HepG2 (cell line): Measurements from ENCODE around the gene TMCC1. TPM values are rescaled to one million over a fixed set of nuclear protein-coding genes. Genes with fewer than 3 reads are reported as not detected.

Experiments
- ASH2L ChIP-seq: fragments of 300-600, 200-600 bp; sonication (generic); IDR thresholded peaks from 2 replicates; pipeline ENCODE4 v1.7.0; 2017; ENCODE audit warnings: low read depth, mild to moderate bottlenecking, moderate library complexity, mixed read lengths, low read length; ENCODE audit not compliant: insufficient read length
- DNMT3B ChIP-seq: conservative IDR thresholded peaks from 2 replicates; pipeline ENCODE4 v1.6.1; 2016; ENCODE audit warnings: missing biosample characterization, control low read depth
- HDAC2 ChIP-seq: sonication (generic); formaldehyde crosslinking; IDR thresholded peaks from 2 replicates; pipeline ENCODE4 v1.4.0; 2020; ENCODE audit warnings: missing genetic modification reagents
- ISL2 ChIP-seq: sonication (generic); formaldehyde crosslinking; IDR thresholded peaks from 2 replicates; pipeline ENCODE4 v1.5.0; 2020; ENCODE audit warnings: missing genetic modification reagents
- NAIF1 ChIP-seq: sonication (generic); formaldehyde crosslinking; IDR thresholded peaks from 2 replicates; pipeline ENCODE4 v1.5.0; 2020; ENCODE audit warnings: mild to moderate bottlenecking, missing genetic modification reagents, borderline replicate concordance
- NCOR1 ChIP-seq: fragments of 200-600 bp; sonication (generic); IDR thresholded peaks from 2 replicates; pipeline ENCODE4 v1.7.0; 2017; ENCODE audit warnings: antibody characterized with exemption, low read length, borderline replicate concordance
- PLRG1 ChIP-seq: fragments of 450-650 bp; conservative IDR thresholded peaks from 2 replicates; pipeline ENCODE4 v1.6.1; 2016
- RBM22 ChIP-seq: fragments of 200-400 bp; formaldehyde crosslinking; optimal IDR thresholded peaks from 2 replicates; pipeline ENCODE3; 2017; ENCODE audit warnings: mild to moderate bottlenecking, low read length, moderate library complexity
- RFX3 ChIP-seq: IDR thresholded peaks from 2 replicates; pipeline ENCODE4 v1.6.1; 2016; ENCODE audit warnings: missing biosample characterization, missing genetic modification reagents
- SOX13 ChIP-seq, 3 experiments: fragments of 450-650 bp in 1 of 3; sonication (generic) in 1 of 3; formaldehyde crosslinking in 1 of 3; IDR thresholded peaks in 2 of 3; conservative IDR thresholded peaks in 1 of 3; 2 replicates each; pipeline versions ENCODE4 v1.5.0 to v1.6.1; 2016 to 2020; ENCODE audit warnings: antibody characterized with exemption in 1 of 3, mild to moderate bottlenecking in 1 of 3, missing compliant biosample characterization in 1 of 3, missing genetic modification reagents in 1 of 3, moderate library complexity in 1 of 3
- ZEB1 ChIP-seq: IDR thresholded peaks from 2 replicates; pipeline ENCODE4 v1.6.1; 2012; ENCODE audit warnings: mild to moderate bottlenecking, low read depth, inconsistent platforms; ENCODE audit not compliant: insufficient replicate concordance
- ZMYM3 ChIP-seq: sonication (generic); formaldehyde crosslinking; IDR thresholded peaks from 2 replicates; pipeline ENCODE4 v1.5.1; 2020; ENCODE audit warnings: mild to moderate bottlenecking, missing genetic modification reagents
- ZNF496 ChIP-seq: sonication (generic); formaldehyde crosslinking; IDR thresholded peaks from 2 replicates; pipeline ENCODE4 v1.8.1; 2023; ENCODE audit warnings: mild to moderate bottlenecking, moderate library complexity, missing genetic modification reagents; ENCODE audit not compliant: insufficient replicate concordance
- ZNF589 ChIP-seq: sonication (generic); formaldehyde crosslinking; conservative IDR thresholded peaks from 2 replicates; pipeline ENCODE4 v1.8.0; 2022; ENCODE audit warnings: mild to moderate bottlenecking, moderate library complexity, missing genetic modification reagents
- ZNF768 ChIP-seq: sonication (generic); formaldehyde crosslinking; IDR thresholded peaks from 2 replicates; pipeline ENCODE4 v1.4.0; 2020; ENCODE audit warnings: missing genetic modification reagents
- polyA plus RNA-seq, 8 experiments: library from polyadenylated mRNA; depleted of rRNA in 3 of 8; stranded (reverse) in 7 of 8; unstranded in 1 of 8; fragments of >200 nt; fragmentation: Illumina TruSeq in 4 of 8; extraction: Trizol in 4 of 8; gene quantifications; 2 replicates each; pipeline versions ENCODE4 v1.2.1 to v1.2.3, GENCODE V29; 2011 to 2016; ENCODE audit warnings: low read depth in 4 of 8, missing spikeins in 1 of 8, mixed read lengths in 1 of 8; ENCODE audit not compliant: insufficient read depth in 1 of 8
- total RNA-seq, 5 experiments: library from RNA; depleted of rRNA; stranded (reverse); fragments of >200 nt; fragmentation: Illumina TruSeq; extraction: Trizol; gene quantifications; 2 replicates each; pipeline ENCODE4 v1.2.3, GENCODE V29; 2016; ENCODE audit warnings: low read depth in 1 of 5
- TF ChIP-seq, protein P1 (sequence below): sonication (generic); formaldehyde crosslinking; IDR thresholded peaks from 2 replicates; pipeline ENCODE4 v1.4.0; 2020; ENCODE audit warnings: mild to moderate bottlenecking, missing genetic modification reagents
- TF ChIP-seq, protein P2 (sequence below): sonication (generic); formaldehyde crosslinking; IDR thresholded peaks from 2 replicates; pipeline ENCODE4 v1.5.1; 2020; ENCODE audit warnings: mild to moderate bottlenecking, moderate library complexity, missing genetic modification reagents
- TF ChIP-seq, protein P3 (sequence below): sonication (generic); formaldehyde crosslinking; IDR thresholded peaks from 2 replicates; pipeline ENCODE4 v1.9.0; 2021; ENCODE audit warnings: missing genetic modification reagents, borderline replicate concordance
- TF ChIP-seq, protein P4 (sequence below), 2 experiments: sonication (generic) in 1 of 2; formaldehyde crosslinking in 1 of 2; IDR thresholded peaks; 2 replicates each; pipeline versions ENCODE4 v1.4.0 to v1.6.1; 2018 to 2020; ENCODE audit warnings: missing genetic modification reagents in 2 of 2, borderline replicate concordance in 1 of 2, low read depth in 1 of 2, mild to moderate bottlenecking in 1 of 2, missing biosample characterization in 1 of 2
- TF ChIP-seq, protein P5 (sequence below): sonication (generic); formaldehyde crosslinking; IDR thresholded peaks from 2 replicates; pipeline ENCODE4 v1.5.0; 2020; ENCODE audit warnings: mild to moderate bottlenecking, low read depth, missing genetic modification reagents, borderline replicate concordance

The TMCC1 gene
- total and polyA plus RNA-seq, 2 of the 13 experiments (the other 11 are each of a cell fraction or from before 2014, with no cell fraction given) = 12.1 to 264 TPM

DNA sequence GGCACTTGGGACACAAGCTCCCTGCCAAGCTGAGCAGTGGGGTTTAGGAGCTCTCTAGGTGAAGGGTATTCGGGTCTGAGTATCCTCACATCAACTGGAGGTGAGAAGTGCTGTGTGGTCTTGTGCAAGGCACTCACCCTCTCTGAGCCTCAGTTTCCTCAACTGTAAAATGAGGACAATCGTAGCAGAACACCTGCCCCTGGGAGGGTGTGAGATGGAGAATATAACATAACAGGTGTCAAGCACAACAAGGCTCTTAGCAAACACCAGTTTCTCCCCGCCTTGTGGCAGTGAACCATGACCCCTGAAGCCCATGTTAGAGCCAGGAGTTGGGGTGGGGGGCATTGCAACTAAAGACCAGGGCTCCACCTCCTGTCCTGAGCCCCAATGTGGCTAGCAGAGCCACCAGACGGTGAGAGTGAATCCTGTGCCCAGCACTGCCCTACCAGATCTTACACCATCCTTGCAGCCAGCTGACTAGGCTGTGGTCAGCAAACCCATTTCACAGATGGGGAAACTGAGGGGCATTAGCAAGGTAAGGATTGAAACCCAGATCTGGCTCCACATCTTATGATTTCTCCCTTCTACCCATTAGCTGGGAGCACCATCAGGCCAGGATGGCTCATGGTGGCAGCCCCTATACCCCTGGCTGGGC, 284.4 kb downstream of the TMCC1 start (continued):
- TF ChIP-seq, protein P1, sequence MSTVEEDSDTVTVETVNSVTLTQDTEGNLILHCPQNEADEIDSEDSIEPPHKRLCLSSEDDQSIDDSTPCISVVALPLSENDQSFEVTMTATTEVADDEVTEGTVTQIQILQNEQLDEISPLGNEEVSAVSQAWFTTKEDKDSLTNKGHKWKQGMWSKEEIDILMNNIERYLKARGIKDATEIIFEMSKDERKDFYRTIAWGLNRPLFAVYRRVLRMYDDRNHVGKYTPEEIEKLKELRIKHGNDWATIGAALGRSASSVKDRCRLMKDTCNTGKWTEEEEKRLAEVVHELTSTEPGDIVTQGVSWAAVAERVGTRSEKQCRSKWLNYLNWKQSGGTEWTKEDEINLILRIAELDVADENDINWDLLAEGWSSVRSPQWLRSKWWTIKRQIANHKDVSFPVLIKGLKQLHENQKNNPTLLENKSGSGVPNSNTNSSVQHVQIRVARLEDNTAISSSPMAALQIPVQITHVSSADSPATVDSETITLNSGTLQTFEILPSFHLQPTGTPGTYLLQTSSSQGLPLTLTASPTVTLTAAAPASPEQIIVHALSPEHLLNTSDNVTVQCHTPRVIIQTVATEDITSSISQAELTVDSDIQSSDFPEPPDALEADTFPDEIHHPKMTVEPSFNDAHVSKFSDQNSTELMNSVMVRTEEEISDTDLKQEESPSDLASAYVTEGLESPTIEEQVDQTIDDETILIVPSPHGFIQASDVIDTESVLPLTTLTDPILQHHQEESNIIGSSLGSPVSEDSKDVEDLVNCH (CRISPR knock-in tag) = no peak
- TF ChIP-seq, protein P2, sequence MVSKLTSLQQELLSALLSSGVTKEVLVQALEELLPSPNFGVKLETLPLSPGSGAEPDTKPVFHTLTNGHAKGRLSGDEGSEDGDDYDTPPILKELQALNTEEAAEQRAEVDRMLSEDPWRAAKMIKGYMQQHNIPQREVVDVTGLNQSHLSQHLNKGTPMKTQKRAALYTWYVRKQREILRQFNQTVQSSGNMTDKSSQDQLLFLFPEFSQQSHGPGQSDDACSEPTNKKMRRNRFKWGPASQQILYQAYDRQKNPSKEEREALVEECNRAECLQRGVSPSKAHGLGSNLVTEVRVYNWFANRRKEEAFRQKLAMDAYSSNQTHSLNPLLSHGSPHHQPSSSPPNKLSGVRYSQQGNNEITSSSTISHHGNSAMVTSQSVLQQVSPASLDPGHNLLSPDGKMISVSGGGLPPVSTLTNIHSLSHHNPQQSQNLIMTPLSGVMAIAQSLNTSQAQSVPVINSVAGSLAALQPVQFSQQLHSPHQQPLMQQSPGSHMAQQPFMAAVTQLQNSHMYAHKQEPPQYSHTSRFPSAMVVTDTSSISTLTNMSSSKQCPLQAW (CRISPR knock-in tag) = no peak
- TF ChIP-seq NCOR1 = no peak
- no peak for TF ChIP-seq ZEB1
- TF ChIP-seq ASH2L = no peak
- TF ChIP-seq, protein P3, sequence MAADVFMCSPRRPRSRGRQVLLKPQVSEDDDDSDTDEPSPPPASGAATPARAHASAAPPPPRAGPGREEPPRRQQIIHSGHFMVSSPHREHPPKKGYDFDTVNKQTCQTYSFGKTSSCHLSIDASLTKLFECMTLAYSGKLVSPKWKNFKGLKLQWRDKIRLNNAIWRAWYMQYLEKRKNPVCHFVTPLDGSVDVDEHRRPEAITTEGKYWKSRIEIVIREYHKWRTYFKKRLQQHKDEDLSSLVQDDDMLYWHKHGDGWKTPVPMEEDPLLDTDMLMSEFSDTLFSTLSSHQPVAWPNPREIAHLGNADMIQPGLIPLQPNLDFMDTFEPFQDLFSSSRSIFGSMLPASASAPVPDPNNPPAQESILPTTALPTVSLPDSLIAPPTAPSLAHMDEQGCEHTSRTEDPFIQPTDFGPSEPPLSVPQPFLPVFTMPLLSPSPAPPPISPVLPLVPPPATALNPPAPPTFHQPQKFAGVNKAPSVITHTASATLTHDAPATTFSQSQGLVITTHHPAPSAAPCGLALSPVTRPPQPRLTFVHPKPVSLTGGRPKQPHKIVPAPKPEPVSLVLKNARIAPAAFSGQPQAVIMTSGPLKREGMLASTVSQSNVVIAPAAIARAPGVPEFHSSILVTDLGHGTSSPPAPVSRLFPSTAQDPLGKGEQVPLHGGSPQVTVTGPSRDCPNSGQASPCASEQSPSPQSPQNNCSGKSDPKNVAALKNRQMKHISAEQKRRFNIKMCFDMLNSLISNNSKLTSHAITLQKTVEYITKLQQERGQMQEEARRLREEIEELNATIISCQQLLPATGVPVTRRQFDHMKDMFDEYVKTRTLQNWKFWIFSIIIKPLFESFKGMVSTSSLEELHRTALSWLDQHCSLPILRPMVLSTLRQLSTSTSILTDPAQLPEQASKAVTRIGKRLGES (CRISPR knock-in tag) = no peak
- TF ChIP-seq NAIF1 (CRISPR knock-in tag) = no peak
- no peak for TF ChIP-seq ZNF496 (CRISPR knock-in tag)
- TF ChIP-seq ZNF768 (CRISPR knock-in tag) = peak; percentile 97
- no peak for TF ChIP-seq PLRG1
- no peak for TF ChIP-seq RFX3 (CRISPR knock-in tag)
- no peak for TF ChIP-seq ISL2 (CRISPR knock-in tag)
- TF ChIP-seq RBM22 = no peak
- no peak for TF ChIP-seq DNMT3B (CRISPR knock-in tag)
- TF ChIP-seq, protein P4, sequence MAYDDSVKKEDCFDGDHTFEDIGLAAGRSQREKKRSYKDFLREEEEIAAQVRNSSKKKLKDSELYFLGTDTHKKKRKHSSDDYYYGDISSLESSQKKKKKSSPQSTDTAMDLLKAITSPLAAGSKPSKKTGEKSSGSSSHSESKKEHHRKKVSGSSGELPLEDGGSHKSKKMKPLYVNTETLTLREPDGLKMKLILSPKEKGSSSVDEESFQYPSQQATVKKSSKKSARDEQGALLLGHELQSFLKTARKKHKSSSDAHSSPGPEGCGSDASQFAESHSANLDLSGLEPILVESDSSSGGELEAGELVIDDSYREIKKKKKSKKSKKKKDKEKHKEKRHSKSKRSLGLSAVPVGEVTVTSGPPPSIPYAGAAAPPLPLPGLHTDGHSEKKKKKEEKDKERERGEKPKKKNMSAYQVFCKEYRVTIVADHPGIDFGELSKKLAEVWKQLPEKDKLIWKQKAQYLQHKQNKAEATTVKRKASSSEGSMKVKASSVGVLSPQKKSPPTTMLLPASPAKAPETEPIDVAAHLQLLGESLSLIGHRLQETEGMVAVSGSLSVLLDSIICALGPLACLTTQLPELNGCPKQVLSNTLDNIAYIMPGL (CRISPR knock-in tag; IDR thresholded peaks at IDR 0.05; ENCODE audit: borderline replicate concordance in 1 of 2, low read depth in 1 of 2) = no peak
- no peak for TF ChIP-seq ZNF589 (CRISPR knock-in tag)
- peak; percentile 40; the same call in 1 of the 2 replicates for TF ChIP-seq HDAC2 (CRISPR knock-in tag)
- TF ChIP-seq ZMYM3 (CRISPR knock-in tag) = peak; percentile 88
- no peak for TF ChIP-seq SOX13 (IDR thresholded peaks at IDR 0.05)
- TF ChIP-seq SOX13 (CRISPR knock-in tag; conservative IDR thresholded peaks at IDR 0.05 in 1 of 2, IDR thresholded peaks at IDR 0.05 in 1 of 2) = no peak
- TF ChIP-seq, protein P5, sequence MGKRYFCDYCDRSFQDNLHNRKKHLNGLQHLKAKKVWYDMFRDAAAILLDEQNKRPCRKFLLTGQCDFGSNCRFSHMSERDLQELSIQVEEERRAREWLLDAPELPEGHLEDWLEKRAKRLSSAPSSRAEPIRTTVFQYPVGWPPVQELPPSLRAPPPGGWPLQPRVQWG (CRISPR knock-in tag) = no peak
